GM10266 (cell line): Measurements from ENCODE around the gene KRTAP1-1.
"Not testable (repeated sequence)": the region's sequence is repeated elsewhere in the genome, so short reads cannot be mapped to it uniquely, and the experiment has no call there.

ENCODE experiments used
- DNase-seq: peaks from one replicate; pipeline ENCODE4 v3.0.0; 2012; ENCODE audit errors: extremely low spot score
- TF ChIP-seq, protein P1 (sequence below): IDR thresholded peaks from 2 replicates; pipeline ENCODE4 v1.5.1; 2012; ENCODE audit warnings: mild to moderate bottlenecking, low read depth; ENCODE audit not compliant: control insufficient read depth, insufficient read depth; ENCODE audit errors: missing control alignments

The KRTAP1-1 gene, protein sequence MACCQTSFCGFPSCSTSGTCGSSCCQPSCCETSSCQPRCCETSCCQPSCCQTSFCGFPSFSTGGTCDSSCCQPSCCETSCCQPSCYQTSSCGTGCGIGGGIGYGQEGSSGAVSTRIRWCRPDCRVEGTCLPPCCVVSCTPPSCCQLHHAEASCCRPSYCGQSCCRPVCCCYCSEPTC

GRCh38 chr17:41040783-41041571, at the start of gene KRTAP1-1:
KRTAP1-1 (minus strand) TSS chr17:41041450; CDS start chr17:41041397, 53 bp downstream.
- not testable (repeated sequence) for DNase-seq

DNA sequence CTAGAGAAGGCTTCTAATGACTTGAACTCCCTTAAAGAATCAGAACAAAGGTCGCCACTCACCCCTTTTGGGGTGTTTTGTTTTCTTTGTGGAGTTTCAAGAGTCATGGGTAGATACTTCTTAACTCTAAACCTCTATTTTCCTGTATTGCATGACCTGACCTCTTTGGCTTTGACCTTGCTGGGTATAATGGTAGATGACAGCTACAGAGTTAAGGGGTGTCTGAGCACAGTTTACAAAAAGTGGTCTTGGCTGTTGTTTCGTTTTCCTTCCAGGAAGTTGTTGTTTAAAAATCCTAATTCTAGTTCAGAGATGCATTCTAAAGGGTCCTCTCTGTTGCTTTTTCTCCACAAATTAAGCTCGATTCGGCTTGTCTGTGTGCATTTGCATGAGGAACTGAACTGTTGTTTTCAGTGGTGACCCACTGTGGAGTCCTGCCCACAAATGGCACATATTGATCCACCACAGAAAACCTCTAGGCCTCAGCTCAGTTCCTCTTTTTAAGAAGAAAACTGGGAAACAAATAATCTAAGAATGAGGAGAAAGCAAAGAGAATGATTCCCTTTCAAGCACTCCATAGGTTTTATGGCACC, 47.6 kb upstream of the KRTAP1-1 start:
- not testable (repeated sequence) for DNase-seq

- DNase-seq = not testable (repeated sequence)
Observed at GRCh38 chr17:41084100-41084856, 43.0 kb upstream of the KRTAP1-1 start, which contains the start of gene KRTAP4-7. KRTAP4-7 (plus strand) TSS chr17:41084150; CDS start chr17:41084207, 57 bp downstream.

GRCh38 chr17:41083427-41083826, 42.2 kb upstream of the KRTAP1-1 start:
- not testable (repeated sequence) for DNase-seq

DNA sequence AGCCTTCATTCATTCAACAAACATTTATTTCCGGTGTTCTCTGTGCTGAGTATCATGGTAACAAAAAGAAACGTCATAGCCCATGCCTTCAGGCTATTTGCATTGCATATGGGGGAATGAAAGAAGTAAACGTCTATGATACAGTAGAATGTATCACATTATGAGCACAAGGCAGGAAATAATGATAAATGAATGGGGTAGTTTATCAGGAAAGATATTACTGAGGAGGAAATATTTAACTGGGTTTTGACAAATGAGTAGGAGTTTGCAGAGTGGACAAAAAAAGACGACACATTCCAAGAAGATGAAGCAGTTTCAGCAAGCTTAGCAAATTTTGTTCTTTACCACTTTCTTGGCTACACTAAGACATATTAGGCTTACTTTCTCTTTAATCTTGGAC, 41.4 kb upstream of the KRTAP1-1 start:
- no peak for DNase-seq
- TF ChIP-seq, protein P1, sequence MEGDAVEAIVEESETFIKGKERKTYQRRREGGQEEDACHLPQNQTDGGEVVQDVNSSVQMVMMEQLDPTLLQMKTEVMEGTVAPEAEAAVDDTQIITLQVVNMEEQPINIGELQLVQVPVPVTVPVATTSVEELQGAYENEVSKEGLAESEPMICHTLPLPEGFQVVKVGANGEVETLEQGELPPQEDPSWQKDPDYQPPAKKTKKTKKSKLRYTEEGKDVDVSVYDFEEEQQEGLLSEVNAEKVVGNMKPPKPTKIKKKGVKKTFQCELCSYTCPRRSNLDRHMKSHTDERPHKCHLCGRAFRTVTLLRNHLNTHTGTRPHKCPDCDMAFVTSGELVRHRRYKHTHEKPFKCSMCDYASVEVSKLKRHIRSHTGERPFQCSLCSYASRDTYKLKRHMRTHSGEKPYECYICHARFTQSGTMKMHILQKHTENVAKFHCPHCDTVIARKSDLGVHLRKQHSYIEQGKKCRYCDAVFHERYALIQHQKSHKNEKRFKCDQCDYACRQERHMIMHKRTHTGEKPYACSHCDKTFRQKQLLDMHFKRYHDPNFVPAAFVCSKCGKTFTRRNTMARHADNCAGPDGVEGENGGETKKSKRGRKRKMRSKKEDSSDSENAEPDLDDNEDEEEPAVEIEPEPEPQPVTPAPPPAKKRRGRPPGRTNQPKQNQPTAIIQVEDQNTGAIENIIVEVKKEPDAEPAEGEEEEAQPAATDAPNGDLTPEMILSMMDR = no peak

- no peak for DNase-seq
- TF ChIP-seq, protein P1 = no peak
Observed at GRCh38 chr17:41076788-41077187, 35.5 kb upstream of the KRTAP1-1 start.

GRCh38 chr17:41073676-41074075, 32.4 kb upstream of the KRTAP1-1 start:
- TF ChIP-seq, protein P1 = no peak
- no peak for DNase-seq

- DNase-seq = no peak
- TF ChIP-seq, protein P1 = no peak
Observed at GRCh38 chr17:41071606-41072360, 30.5 kb upstream of the KRTAP1-1 start.
